Limb (tissue), 2 donors: ENCODE data around the gene GPR179.

Source experiments
- DNase-seq, 2 donors: peaks; one replicate each; pipeline ENCODE4 v3.0.0-alpha.2; 2016; ENCODE audit errors: extremely low spot score in 2 of 2

GPR179 gene, protein sequence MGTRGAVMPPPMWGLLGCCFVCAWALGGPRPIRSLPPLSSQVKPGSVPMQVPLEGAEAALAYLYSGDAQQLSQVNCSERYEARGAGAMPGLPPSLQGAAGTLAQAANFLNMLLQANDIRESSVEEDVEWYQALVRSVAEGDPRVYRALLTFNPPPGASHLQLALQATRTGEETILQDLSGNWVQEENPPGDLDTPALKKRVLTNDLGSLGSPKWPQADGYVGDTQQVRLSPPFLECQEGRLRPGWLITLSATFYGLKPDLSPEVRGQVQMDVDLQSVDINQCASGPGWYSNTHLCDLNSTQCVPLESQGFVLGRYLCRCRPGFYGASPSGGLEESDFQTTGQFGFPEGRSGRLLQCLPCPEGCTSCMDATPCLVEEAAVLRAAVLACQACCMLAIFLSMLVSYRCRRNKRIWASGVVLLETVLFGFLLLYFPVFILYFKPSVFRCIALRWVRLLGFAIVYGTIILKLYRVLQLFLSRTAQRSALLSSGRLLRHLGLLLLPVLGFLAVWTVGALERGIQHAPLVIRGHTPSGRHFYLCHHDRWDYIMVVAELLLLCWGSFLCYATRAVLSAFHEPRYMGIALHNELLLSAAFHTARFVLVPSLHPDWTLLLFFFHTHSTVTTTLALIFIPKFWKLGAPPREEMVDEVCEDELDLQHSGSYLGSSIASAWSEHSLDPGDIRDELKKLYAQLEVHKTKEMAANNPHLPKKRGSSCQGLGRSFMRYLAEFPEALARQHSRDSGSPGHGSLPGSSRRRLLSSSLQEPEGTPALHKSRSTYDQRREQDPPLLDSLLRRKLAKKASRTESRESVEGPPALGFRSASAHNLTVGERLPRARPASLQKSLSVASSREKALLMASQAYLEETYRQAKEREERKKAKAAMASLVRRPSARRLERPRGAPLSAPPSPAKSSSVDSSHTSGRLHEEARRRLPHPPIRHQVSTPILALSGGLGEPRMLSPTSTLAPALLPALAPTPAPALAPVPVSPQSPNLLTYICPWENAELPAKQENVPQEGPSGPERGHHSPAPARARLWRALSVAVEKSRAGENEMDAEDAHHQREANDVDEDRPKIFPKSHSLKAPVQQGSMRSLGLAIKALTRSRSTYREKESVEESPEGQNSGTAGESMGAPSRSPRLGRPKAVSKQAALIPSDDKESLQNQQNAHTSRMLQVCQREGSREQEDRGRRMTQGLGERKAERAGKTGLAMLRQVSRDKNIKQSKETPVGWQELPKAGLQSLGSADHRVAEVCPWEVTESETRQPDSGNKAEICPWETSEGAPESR (N-terminal part only)

DNA sequence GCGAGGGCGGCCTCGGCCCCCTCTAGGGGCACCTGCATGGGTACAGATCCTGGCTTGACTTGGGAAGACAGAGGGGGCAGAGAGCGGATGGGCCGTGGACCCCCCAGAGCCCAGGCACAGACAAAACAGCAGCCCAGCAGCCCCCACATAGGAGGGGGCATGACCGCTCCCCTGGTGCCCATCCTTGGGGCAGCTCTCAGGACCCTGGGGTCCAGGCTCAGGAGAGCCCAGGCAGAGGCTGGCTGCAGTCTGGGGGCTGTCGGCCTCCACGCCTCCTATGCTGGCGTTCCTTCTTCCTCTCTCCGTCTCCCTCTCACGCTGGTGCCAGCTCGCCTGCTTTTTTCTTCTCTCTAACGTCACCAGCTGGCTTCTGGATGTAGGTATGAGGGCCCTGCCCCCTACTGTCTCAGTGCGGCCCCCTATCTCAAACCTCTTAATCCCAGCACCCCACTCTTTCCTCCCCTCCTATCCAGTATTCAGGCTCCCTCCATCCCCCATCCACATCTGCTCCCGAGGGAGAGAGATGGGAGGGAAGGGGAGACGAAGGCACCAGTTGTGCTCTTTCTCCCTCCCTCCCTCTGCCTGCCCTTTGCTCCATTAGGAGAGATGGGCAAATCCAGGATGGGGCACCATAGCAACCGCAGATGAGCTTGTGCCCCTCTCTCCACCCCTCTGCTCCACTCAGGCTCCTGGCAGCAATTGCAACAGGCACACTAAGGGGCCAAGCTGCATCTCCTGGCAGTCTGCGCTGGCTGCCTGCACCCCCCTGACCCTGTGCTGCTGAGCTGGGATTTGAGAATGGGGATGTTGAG lies at the start of gene GPR179:
Gene GPR179, minus strand, starts transcription at position 349 of the 812 bp plus-strand sequence. Its CDS starts 167 bp downstream, at position 182.
- DNase-seq: no peak

DNA sequence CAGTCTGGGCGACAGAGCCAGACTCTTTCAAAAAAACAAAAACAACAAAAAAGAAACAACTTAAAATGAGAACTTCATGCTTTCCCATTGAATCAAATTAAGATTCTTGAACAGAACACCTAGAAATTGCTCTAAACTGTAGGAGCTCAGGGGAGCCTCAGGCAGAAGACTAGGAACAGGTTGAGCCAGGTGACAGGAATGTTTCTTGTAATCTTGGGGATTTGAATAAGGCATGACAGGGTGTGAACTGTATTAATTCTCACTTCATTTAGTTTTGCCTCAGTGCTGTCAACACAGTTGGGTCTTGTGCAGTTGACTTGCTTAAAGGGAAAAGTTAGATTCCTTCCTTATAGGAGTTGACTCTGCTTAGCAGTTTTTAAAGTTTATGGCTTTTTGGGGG lies 35.7 kb upstream of the GPR179 start:
- no peak for DNase-seq

DNA sequence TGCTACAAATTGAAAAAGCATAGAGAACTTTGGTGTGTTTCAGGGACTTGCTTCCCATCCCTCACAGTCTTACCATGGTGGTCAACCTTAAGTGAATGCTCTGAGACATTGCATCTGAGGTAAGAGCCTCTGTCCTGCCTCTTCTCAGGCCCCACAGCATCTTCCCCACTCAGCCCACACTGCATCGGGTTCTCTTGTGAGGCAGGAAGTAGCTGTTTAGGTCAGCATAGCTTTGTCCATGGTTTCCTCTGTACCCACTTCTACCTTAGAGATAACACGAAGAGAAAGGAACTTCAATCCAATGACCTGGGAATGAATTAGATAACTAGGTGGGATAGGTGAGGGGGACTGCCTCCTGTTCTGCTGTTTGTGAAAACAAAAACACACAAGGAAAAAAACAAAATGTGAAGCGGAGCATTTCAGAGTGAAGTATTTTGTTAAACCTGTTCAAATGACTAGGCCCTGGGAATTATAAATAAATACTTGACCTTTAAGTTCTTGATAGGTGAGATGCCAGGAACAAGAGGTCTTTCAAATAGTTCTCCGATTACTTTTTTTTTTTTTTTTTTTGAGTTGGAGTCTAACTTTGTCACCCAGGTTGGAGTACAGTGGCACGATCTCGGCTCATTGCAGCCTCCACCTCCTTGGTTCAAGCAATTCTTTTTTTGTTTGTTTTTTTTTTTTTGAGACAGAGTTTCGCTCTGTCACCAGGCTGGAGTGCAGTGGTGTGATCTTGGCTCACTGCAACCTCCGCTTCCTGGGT lies 25.5 kb upstream of the GPR179 start:
- no peak for DNase-seq

GRCh38 chr17:38364741-38365140 lies 21.0 kb upstream of the GPR179 start:
- DNase-seq: no peak

DNA sequence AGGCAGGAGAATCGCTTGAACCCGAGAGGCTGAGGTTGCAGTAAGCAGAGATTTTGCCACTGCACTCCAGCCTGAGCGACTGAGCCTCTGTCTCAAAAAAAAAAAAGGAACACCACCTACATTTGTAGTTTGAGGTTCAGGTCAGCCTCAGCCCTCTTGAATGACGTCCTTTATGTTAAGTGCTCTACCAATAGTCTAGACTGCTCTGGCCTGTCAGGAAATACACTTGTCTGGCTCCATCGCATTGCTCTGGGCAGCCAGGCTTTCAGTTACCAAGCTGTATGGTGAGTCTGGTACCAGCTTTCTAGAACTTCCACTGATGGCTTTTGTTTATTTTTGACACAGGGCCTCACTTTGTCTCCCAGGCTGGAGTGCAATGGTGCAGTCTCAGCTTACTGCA lies 19.3 kb upstream of the GPR179 start:
- no peak for DNase-seq

GRCh38 chr17:38361694-38362465 lies 18.1 kb upstream of the GPR179 start:
- DNase-seq: no peak

DNA sequence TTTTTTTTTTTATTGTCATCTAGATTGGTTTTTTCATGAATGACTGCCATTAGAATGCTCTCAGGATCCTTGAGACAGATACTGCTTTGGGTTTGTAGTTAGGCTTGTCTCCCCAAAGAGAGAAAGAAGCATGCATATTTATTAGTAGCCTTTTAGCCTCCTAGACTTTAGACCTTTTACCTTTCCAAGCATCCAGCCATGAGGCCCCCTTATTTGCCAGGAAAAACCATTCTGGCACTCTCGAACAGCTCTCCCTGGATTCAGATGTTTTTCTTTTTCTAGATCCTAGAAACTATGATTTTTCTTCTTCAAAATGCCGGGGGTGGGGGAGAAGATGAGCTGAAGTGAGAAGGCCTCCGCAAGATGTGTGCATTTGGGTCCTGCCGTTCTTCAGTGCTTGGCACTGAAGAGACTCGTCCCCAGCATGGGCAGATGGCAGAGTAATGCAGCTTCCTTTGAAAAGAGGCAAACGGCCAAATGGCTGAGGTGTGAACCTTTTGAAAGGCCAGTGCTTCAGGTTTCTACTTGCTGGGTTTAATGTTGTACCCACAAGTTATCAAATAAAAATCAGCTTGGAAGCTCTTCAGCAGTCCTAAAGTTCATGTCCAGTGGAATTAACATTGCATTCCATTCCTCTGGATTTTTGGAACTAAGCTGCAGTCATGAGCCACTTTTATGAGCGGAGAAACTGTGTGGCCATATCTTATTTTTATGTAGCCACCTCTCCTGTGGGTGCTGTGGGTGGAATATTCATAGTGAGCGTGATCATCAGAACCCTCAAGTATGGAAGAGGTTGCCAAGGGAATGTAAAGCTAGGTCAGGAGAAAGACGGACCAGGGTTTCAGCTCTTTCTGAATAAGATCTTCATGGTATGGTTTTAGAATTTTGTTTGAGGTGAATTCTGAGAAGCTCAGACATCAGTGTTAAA lies 15.1 kb upstream of the GPR179 start:
- DNase-seq: no peak

- peak in 1 of 2 donors; percentile 38 for DNase-seq
Measured at GRCh38 chr17:38357486-38358123, 13.8 kb upstream of the GPR179 start.

DNA sequence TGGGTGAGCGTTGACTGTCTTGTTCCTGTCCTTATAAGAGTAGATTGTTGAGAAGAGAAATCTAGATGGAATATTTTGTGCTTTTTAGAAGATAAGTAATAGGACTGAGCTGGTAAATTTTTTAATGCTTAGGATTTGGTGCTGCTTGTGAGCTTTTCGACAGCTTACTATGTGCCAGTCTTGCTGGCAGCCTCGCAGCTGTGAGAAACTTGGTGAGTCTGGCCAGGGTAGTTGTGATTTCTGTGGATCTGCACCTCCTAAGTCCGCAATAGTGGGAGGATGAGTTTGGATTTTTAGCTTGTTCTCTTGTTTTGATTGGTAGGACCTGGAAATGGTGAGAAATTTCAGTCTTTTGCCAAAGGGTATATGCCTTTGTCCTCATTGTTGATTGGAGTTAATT lies 11.5 kb upstream of the GPR179 start:
- no peak for DNase-seq

DNA sequence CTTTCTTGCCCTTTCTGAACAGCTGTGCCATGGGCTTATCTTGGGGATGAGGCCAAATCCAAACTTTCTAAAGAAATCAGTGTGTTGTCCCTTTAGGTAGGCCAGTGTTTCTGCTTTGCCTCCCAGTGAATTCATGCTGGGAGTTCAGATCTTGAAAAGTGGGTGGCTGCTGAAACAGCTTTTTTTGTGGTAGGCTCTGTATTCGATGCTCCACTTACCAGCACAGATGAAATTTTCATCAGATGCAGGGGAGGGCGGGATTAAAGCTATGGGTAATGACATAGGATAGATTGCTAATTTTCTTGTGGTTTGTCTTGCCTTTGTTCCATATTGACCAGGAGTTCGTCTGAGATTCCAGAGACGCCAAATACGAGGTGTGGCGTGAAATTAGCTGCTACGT lies 10.7 kb upstream of the GPR179 start:
- DNase-seq: no peak

DNA sequence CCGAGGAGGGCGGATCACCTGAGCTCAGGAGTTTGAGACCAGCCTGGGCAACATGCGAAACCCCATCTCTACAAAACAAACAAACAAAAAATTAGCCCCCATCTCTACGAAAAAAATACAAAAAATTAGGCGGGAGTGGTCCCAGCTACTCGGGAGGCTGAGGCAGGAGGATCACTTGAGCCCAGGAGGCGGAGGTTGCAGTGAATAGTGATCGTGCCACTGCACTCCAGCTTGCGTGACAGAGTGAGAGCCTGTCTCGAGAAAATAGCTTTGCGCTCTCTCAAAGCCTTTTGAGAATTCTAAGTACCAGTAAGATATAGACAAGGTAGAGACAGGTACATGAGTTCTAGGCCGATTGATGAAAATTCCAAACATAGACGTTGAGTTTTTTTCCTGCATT lies 9.9 kb upstream of the GPR179 start:
- no peak for DNase-seq

GRCh38 chr17:38353086-38353604 lies 9.4 kb upstream of the GPR179 start:
- DNase-seq: no peak

DNA sequence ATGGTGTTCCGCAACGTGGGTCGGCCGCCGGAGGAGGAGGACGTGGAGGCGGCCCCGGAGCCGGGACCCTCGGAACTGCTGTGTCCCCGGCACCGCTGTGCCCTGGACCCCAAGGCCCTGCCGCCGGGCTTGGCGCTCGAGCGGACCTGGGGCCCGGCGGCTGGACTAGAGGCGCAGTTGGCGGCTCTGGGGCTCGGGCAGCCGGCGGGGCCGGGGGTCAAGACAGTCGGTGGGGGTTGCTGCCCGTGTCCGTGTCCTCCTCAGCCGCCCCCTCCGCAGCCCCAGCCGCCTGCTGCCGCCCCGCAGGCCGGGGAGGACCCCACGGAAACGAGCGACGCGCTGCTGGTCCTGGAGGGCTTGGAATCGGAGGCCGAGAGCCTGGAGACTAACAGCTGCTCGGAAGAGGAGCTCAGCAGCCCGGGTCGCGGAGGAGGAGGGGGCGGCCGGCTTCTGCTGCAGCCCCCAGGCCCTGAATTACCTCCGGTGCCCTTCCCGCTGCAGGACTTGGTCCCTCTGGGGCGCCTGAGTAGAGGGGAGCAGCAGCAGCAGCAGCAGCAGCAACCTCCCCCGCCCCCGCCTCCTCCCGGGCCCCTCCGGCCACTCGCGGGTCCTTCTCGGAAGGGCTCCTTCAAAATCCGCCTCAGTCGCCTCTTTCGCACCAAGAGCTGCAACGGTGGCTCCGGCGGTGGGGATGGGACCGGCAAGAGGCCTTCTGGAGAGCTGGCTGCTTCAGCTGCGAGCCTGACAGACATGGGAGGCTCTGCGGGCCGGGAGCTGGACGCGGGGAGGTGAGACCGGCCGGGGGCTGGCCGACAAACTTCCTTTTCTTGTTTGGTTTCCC lies 8.7 kb upstream of the GPR179 start:
- DNase-seq: peak in 1 of 2 donors; percentile 55

- DNase-seq: peak; percentile 94 to 98
Measured at GRCh38 chr17:38351412-38352222, 7.9 kb upstream of the GPR179 start, which contains the start of gene SOCS7. SOCS7 (plus strand) TSS chr17:38351844; CDS start chr17:38352053, 209 bp downstream.

DNA sequence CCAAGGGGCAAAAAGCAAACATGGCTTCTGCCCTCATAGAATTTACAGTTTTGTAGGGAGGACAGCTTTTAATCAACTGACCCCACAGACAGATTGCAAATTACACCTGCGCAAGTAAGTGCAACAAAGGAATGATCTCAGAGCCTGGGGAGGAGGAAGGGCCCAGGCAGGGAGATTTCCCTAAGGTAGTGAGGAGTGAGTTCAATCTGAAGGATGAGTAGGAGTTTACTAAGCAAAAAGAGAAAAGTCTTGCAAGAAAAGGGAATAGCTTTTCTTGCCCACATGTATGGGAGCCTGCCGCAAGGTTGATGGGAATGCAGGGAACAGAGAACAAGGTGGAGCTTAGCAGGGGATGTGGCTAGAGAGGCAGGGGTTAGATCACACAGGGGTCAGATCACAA lies 6.3 kb upstream of the GPR179 start:
- no peak for DNase-seq
